ENCODE measurements around the gene TRABD2B.

The TRABD2B gene

DNA sequence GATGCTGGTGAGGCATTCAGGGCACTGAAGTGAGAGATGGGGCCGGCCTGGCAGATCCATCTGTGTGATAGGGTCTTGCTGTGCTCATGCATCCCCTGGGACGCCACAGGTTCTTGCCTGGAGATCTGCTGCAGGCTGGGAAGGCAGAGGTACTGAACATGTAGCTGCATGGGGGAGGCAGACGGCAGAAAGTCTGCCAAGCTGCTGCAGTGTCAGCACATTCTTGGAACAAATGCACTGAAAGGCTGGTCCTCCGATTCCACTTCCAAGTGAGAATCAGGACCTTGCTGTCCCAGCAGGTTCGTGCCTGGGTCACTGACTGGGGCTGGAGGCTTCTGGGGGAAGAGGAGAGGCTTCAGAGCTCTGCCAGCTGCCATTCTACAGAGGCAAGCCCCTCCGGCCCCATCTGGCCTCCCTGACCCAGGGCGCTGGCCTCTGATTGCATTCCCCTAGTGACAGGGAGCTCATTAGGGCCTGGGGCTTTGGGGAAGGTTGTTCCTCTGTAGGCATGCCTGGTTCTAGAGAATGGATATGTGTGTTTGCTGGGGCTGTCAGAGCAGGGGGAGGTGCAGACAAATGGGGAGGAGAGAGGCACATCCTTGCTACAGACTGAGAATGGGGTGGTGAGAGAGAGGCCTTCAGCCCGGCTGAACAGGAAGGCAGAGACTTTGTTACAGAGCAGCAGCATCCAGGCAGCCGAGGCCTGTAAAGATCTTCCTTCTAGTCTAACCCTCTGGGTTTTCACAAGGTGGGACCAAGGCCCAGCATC lies 174.0 kb downstream of the TRABD2B start:
- Histone ChIP-seq H3K4me2 (ENCODE audit: insufficient read depth, low read length) (no peak overlapping the region), H3K36me3 (ENCODE audit: insufficient read depth, low read length) (no peaks in the 10 kb centered on the region), H3K4me1 (ENCODE audit: insufficient read depth, low read length) (no peaks in the 10 kb centered on the region), H2AFZ (ENCODE audit: low read depth, low read length) (no peak overlapping the region), H3K79me2 (ENCODE audit: insufficient read depth, low read length) (no peaks in the 10 kb centered on the region), H3K9ac (ENCODE audit: low read depth, low read length) (no peak overlapping the region), H3K27me3 (ENCODE audit: insufficient read depth, low read length, poor library complexity) (peaks cover 5% of the 10 kb centered on the region), H4K20me1 (ENCODE audit: insufficient read depth, low read length) (0 out of 2 replicates have a peak, but pooled peaks cover 3% of the 10 kb centered on the region), H3K9me3 (ENCODE audit: insufficient read depth, low read length, severe bottlenecking) (no peaks in the 10 kb centered on the region), H3K27ac (ENCODE audit: low read length) (no peak overlapping the region), H3K4me3 (ENCODE audit: low read depth in 1 of 2, low read length in 2 of 2) (no peak overlapping the region)
- no peak for DNase-seq
- no peak for TF ChIP-seq EZH2 (IDR thresholded peaks at IDR 0.05; ENCODE audit: borderline replicate concordance, low read depth, low read length, severe bottlenecking)
- TF ChIP-seq, protein P1, sequence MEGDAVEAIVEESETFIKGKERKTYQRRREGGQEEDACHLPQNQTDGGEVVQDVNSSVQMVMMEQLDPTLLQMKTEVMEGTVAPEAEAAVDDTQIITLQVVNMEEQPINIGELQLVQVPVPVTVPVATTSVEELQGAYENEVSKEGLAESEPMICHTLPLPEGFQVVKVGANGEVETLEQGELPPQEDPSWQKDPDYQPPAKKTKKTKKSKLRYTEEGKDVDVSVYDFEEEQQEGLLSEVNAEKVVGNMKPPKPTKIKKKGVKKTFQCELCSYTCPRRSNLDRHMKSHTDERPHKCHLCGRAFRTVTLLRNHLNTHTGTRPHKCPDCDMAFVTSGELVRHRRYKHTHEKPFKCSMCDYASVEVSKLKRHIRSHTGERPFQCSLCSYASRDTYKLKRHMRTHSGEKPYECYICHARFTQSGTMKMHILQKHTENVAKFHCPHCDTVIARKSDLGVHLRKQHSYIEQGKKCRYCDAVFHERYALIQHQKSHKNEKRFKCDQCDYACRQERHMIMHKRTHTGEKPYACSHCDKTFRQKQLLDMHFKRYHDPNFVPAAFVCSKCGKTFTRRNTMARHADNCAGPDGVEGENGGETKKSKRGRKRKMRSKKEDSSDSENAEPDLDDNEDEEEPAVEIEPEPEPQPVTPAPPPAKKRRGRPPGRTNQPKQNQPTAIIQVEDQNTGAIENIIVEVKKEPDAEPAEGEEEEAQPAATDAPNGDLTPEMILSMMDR (IDR thresholded peaks at IDR 0.05; ENCODE audit: borderline replicate concordance, extremely low read depth, low read length, poor library complexity, severe bottlenecking): no peak
- no peak for ATAC-seq (ENCODE audit: insufficient read depth, low read depth)

DNA sequence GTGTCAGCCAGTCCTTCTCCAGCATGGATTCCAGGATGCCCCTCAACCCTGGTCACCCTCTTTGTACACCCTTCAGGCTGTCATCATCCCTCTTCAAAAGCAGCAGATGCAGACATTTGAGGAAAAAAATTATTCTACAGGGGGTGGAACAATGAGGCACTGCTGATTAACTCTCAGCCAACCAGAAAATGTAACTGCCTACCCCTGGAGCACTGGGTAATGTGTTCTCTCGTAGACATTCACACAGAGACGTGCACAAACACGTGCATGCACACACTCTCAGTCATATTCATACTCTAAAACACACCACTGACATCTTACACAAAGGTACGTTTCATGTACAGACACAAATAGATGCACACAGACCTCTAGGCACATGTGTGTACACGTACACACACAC lies 175.4 kb downstream of the TRABD2B start:
- Histone ChIP-seq H3K4me1 (ENCODE audit: insufficient read depth, low read length) (no peaks in the 10 kb centered on the region), H4K20me1 (ENCODE audit: insufficient read depth, low read length) (0 out of 2 replicates have a peak, but pooled peaks cover 3% of the 10 kb centered on the region), H3K27ac (ENCODE audit: low read length) (no peak overlapping the region), H3K27me3 (ENCODE audit: insufficient read depth, low read length, poor library complexity) (peaks cover 5% of the 10 kb centered on the region), H3K79me2 (ENCODE audit: insufficient read depth, low read length) (no peaks in the 10 kb centered on the region), H3K4me2 (ENCODE audit: insufficient read depth, low read length) (no peak overlapping the region), H3K9me3 (ENCODE audit: insufficient read depth, low read length, severe bottlenecking) (no peaks in the 10 kb centered on the region), H3K36me3 (ENCODE audit: insufficient read depth, low read length) (no peaks in the 10 kb centered on the region), H3K9ac (ENCODE audit: low read depth, low read length) (no peak overlapping the region), H2AFZ (ENCODE audit: low read depth, low read length) (no peak overlapping the region), H3K4me3 (ENCODE audit: low read depth in 1 of 2, low read length in 2 of 2) (no peak overlapping the region)
- TF ChIP-seq EZH2 (IDR thresholded peaks at IDR 0.05; ENCODE audit: borderline replicate concordance, low read depth, low read length, severe bottlenecking): no peak
- TF ChIP-seq, protein P1 (IDR thresholded peaks at IDR 0.05; ENCODE audit: borderline replicate concordance, extremely low read depth, low read length, poor library complexity, severe bottlenecking): no peak
- ATAC-seq (ENCODE audit: insufficient read depth, low read depth) (no peak), DNase-seq (no peak)

DNA sequence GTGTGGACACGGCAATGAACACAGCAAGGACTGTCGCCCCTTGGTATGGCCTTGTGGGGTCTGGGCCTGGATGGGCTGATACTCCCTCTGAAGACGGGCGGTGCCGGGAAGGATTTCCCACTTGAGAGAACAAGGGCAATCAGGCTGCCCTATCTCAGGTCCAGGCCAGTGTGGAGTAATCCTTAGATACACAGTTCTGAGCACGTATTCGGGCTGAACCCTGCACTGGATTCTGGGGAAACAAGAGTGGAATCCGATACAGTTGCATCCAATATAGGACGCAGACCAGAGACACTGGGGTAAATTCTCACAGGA lies 177.7 kb downstream of the TRABD2B start:
- DNase-seq (no peak), ATAC-seq (ENCODE audit: insufficient read depth, low read depth) (no peak)
- Histone ChIP-seq H3K9ac (ENCODE audit: low read depth, low read length) (no peak overlapping the region), H3K79me2 (ENCODE audit: insufficient read depth, low read length) (no peaks in the 10 kb centered on the region), H2AFZ (ENCODE audit: low read depth, low read length) (no peak overlapping the region), H4K20me1 (ENCODE audit: insufficient read depth, low read length) (0 out of 2 replicates have a peak, but pooled peaks cover 3% of the 10 kb centered on the region), H3K36me3 (ENCODE audit: insufficient read depth, low read length) (no peaks in the 10 kb centered on the region), H3K27ac (ENCODE audit: low read length) (no peak overlapping the region), H3K9me3 (ENCODE audit: insufficient read depth, low read length, severe bottlenecking) (no peaks in the 10 kb centered on the region), H3K4me2 (ENCODE audit: insufficient read depth, low read length) (no peak overlapping the region), H3K4me1 (ENCODE audit: insufficient read depth, low read length) (no peaks in the 10 kb centered on the region), H3K27me3 (ENCODE audit: insufficient read depth, low read length, poor library complexity) (peaks cover 16% of the 10 kb centered on the region), H3K4me3 (ENCODE audit: low read depth in 1 of 2, low read length in 2 of 2) (no peak overlapping the region)
- TF ChIP-seq EZH2 (IDR thresholded peaks at IDR 0.05; ENCODE audit: borderline replicate concordance, low read depth, low read length, severe bottlenecking): no peak
- TF ChIP-seq, protein P1 (IDR thresholded peaks at IDR 0.05; ENCODE audit: borderline replicate concordance, extremely low read depth, low read length, poor library complexity, severe bottlenecking): no peak

Data from DND-41 (cell line).